Testis (tissue), 2 donors: ENCODE results near the gene PPP1R9A.

Source experiments
- POLR2A ChIP-seq: fragments of 450-650 bp; IDR thresholded peaks from one replicate; pipeline ENCODE4 v1.6.1; 2017; ENCODE audit warnings: antibody characterized with exemption, mild to moderate bottlenecking, moderate library complexity
- TF ChIP-seq, protein P1 (sequence below), 3 experiments: fragments of 450-650 bp in 2 of 3; fragments of 200-600 bp in 1 of 3; sonication (generic) in 1 of 3; IDR thresholded peaks; one replicate each; pipeline ENCODE4 v1.5.1; 2016 to 2019; ENCODE audit warnings: antibody characterized with exemption in 3 of 3, mild to moderate bottlenecking in 2 of 3, moderate library complexity in 1 of 3

DNA sequence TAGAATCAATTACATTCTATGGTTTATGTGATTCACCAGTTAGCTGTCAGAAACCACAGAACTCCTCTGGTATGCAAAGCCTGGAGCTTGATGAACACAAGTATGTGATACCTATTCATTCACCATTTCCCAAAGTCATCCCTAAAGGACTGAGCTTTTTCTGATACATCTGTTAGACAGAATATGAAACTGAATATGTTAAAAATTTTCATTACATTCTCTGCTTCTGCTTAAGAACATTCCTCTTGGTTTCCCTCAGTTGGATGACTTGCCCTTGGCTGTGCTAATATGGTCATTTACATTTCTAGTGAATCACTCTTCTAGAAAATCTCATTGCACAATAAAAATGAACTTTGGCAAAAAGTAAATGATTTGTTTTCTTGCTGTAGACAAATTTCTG is 427.7 kb downstream of the PPP1R9A start:
- TF ChIP-seq, protein P1, sequence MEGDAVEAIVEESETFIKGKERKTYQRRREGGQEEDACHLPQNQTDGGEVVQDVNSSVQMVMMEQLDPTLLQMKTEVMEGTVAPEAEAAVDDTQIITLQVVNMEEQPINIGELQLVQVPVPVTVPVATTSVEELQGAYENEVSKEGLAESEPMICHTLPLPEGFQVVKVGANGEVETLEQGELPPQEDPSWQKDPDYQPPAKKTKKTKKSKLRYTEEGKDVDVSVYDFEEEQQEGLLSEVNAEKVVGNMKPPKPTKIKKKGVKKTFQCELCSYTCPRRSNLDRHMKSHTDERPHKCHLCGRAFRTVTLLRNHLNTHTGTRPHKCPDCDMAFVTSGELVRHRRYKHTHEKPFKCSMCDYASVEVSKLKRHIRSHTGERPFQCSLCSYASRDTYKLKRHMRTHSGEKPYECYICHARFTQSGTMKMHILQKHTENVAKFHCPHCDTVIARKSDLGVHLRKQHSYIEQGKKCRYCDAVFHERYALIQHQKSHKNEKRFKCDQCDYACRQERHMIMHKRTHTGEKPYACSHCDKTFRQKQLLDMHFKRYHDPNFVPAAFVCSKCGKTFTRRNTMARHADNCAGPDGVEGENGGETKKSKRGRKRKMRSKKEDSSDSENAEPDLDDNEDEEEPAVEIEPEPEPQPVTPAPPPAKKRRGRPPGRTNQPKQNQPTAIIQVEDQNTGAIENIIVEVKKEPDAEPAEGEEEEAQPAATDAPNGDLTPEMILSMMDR (IDR thresholded peaks at IDR 0.05): no peak
- TF ChIP-seq POLR2A: no peak
